Mesenchymal stem cell (in vitro differentiated cells and primary cell): ENCODE measurements around the gene TNFSF18.

Experiments used
- DNase-seq: peaks from one replicate; pipeline ENCODE4 v3.0.0-alpha.2; 2013
- H2AFZ ChIP-seq: one replicate; pipeline ENCODE4 v1.6.1; 2013; ENCODE audit warnings: low read depth, mild to moderate bottlenecking, control low read depth, inconsistent platforms, low read length, moderate library complexity
- H2AK5ac ChIP-seq: 2 replicates; pipeline ENCODE4 v1.6.1; 2013; ENCODE audit warnings: low read length, moderate library complexity, mild to moderate bottlenecking, inconsistent platforms; ENCODE audit not compliant: severe bottlenecking
- H2BK120ac ChIP-seq: one replicate; pipeline ENCODE4 v1.6.1; 2013; ENCODE audit warnings: low read depth, mild to moderate bottlenecking, inconsistent platforms, low read length, moderate library complexity
- H2BK12ac ChIP-seq, 2 experiments: one replicate each; pipeline ENCODE4 v1.6.1; 2013; ENCODE audit warnings: inconsistent platforms in 2 of 2, low read length in 2 of 2, mild to moderate bottlenecking in 2 of 2, moderate library complexity in 2 of 2, control low read depth in 1 of 2
- H2BK15ac ChIP-seq: one replicate; pipeline ENCODE4 v1.6.1; 2013; ENCODE audit warnings: mild to moderate bottlenecking, low read depth, inconsistent platforms; ENCODE audit not compliant: poor library complexity, severe bottlenecking
- H2BK5ac ChIP-seq: 2 replicates; pipeline ENCODE4 v1.6.1; 2013; ENCODE audit warnings: low read depth, mild to moderate bottlenecking, low read length, control low read depth, inconsistent platforms; ENCODE audit not compliant: poor library complexity, severe bottlenecking
- H3K14ac ChIP-seq, 2 experiments: one replicate each; pipeline ENCODE4 v1.6.1; 2013; ENCODE audit warnings: inconsistent platforms in 2 of 2, low read length in 2 of 2, control low read depth in 1 of 2, mild to moderate bottlenecking in 1 of 2, moderate library complexity in 1 of 2
- H3K18ac ChIP-seq, 2 experiments: one replicate each; pipeline ENCODE4 v1.6.1; 2013; ENCODE audit warnings: inconsistent platforms in 2 of 2, low read length in 2 of 2, control low read depth in 1 of 2, low read depth in 1 of 2, mild to moderate bottlenecking in 1 of 2
- H3K23ac ChIP-seq, 2 experiments: one replicate each; pipeline ENCODE4 v1.6.1; 2013; ENCODE audit warnings: inconsistent platforms in 2 of 2, low read length in 2 of 2, mild to moderate bottlenecking in 2 of 2, moderate library complexity in 2 of 2, control low read depth in 1 of 2
- H3K27ac ChIP-seq: 2 replicates; pipeline ENCODE4 v1.5.1; 2013; ENCODE audit warnings: mild to moderate bottlenecking, moderate library complexity, low read length, control low read depth, inconsistent platforms; ENCODE audit not compliant: poor library complexity, severe bottlenecking
- H3K27me3 ChIP-seq, 2 experiments: 2 replicates each; pipeline versions ENCODE4 v1.6.1 to v1.7.0; 2013; ENCODE audit warnings: low read length in 2 of 2, mild to moderate bottlenecking in 2 of 2, moderate library complexity in 2 of 2, control low read depth in 1 of 2, inconsistent platforms in 1 of 2; ENCODE audit not compliant: control insufficient read depth in 1 of 2, insufficient read depth in 1 of 2
- H3K36me3 ChIP-seq, 2 experiments: 2 replicates each; pipeline versions ENCODE4 v1.6.1 to v1.7.0; 2013; ENCODE audit warnings: low read length in 2 of 2, control low read depth in 1 of 2, inconsistent platforms in 1 of 2, low read depth in 1 of 2, mild to moderate bottlenecking in 1 of 2; ENCODE audit not compliant: insufficient read depth in 2 of 2, control insufficient read depth in 1 of 2
- H3K4ac ChIP-seq, 2 experiments: one replicate each; pipeline ENCODE4 v1.6.1; 2013; ENCODE audit warnings: inconsistent platforms in 2 of 2, low read length in 2 of 2, mild to moderate bottlenecking in 2 of 2, moderate library complexity in 2 of 2, control low read depth in 1 of 2, low read depth in 1 of 2
- H3K4me1 ChIP-seq: 2 replicates; pipeline ENCODE4 v1.6.1; 2013; ENCODE audit warnings: low read depth, low read length, control low read depth; ENCODE audit not compliant: control insufficient read depth, insufficient read depth
- H3K4me2 ChIP-seq: 2 replicates; pipeline ENCODE4 v1.6.1; 2013; ENCODE audit warnings: low read length, mild to moderate bottlenecking, inconsistent platforms; ENCODE audit not compliant: poor library complexity, severe bottlenecking
- H3K4me3 ChIP-seq, 2 experiments: 2 replicates each; pipeline versions ENCODE4 v1.5.1 to v1.7.0; 2013; ENCODE audit warnings: low read length in 2 of 2, mild to moderate bottlenecking in 2 of 2, control low read depth in 1 of 2, low read depth in 1 of 2; ENCODE audit not compliant: insufficient read depth in 1 of 2
- H3K79me1 ChIP-seq: replicated peaks from 2 replicates; pipeline ENCODE4 v1.6.1; 2013; ENCODE audit warnings: mild to moderate bottlenecking, control low read depth, low read length, inconsistent platforms; ENCODE audit not compliant: poor library complexity, severe bottlenecking
- H3K9ac ChIP-seq: 2 replicates; pipeline ENCODE4 v1.7.0; 2013; ENCODE audit warnings: mild to moderate bottlenecking, low read length, moderate library complexity
- H3K9me3 ChIP-seq: 2 replicates; pipeline ENCODE4 v1.7.0; 2013; ENCODE audit warnings: mild to moderate bottlenecking, low read length; ENCODE audit not compliant: control insufficient read depth
- H4K8ac ChIP-seq: one replicate; pipeline ENCODE4 v1.6.1; 2013; ENCODE audit warnings: inconsistent platforms, mild to moderate bottlenecking, low read length, moderate library complexity
- H4K91ac ChIP-seq: one replicate; pipeline ENCODE4 v1.6.1; 2013; ENCODE audit warnings: mild to moderate bottlenecking, low read length, inconsistent platforms
- WGBS: methylation state at CpG from one replicate; pipeline ENCODE4 v1.1.7; 2013; ENCODE audit warnings: mixed read lengths; 5-methylcytosine and 5-hydroxymethylcytosine counted together

TNFSF18 gene

DNA sequence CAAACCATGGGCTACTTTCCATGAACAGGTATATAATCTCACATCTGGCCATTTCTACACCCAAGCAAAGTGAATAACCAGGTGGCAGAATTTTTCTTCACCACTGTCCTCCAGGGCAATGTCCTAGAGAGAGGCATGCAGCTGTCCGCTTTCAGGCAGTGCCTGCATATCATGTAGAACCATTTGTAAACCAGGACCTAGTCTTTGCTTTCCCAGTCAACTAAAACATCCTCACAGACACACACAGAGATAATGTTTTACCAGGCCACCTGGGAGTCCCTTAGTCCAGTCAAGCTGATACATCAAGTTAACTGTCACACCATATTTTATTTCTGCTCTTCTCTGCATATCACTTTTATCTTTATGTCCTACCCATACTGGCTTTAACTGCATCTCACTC, 26.2 kb downstream of the TNFSF18 start:
- Histone ChIP-seq H3K4me3 (no peak overlapping the region), H2BK120ac (no peak overlapping the region), H3K4me1 (no peaks in the 10 kb centered on the region), H3K4me2 (no peak overlapping the region), H3K27ac (peak overlapping the region; percentile 29), H3K4ac (no peak overlapping the region), H3K14ac (no peak overlapping the region), H2BK15ac (no peak overlapping the region), H3K27me3 (no peaks in the 10 kb centered on the region), H3K79me1 (no peaks in the 10 kb centered on the region), H3K18ac (no peak overlapping the region), H4K91ac (peak overlapping the region; percentile 65), H3K9me3 (no peaks in the 10 kb centered on the region), H2AK5ac (no peak overlapping the region), H3K36me3 (no peaks in the 10 kb centered on the region), H4K8ac (no peak overlapping the region), H2BK5ac (no peak overlapping the region), H2BK12ac (no peak overlapping the region), H2AFZ (no peak overlapping the region), H3K23ac (no peak overlapping the region), H3K9ac (no peak overlapping the region)
- no peak for DNase-seq
- WGBS = 99% methylated on average over 1 of the region's 1 CpG

DNA sequence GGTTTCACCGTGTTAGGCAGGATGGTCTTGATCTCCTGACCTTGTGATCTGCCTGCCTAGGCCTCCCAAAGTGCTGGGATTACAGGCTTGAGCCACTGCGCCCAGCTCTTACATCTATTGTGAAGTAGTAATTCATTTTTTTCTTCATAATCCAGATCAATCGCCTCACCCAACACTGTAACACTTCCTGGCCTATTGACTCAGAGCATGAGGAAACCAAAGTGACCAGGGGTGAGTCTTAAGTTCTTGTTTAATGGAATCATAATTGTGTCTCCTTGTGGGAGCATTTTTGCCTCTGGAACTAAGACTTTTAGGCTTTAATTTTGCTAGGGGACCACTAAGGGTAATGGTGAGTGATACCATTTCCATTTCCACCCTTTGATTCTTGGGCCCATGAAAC, 27.4 kb downstream of the TNFSF18 start:
- no peak overlapping the region for H3K18ac ChIP-seq
- no peaks in the 10 kb centered on the region for H3K9me3 ChIP-seq
- no peak overlapping the region for H2BK15ac ChIP-seq
- no peak overlapping the region for H2AFZ ChIP-seq
- no peaks in the 10 kb centered on the region for H3K79me1 ChIP-seq
- H4K8ac ChIP-seq = no peak overlapping the region
- 83% methylated on average over 1 of the region's 3 CpGs for WGBS
- H2BK120ac ChIP-seq = no peak overlapping the region
- no peak overlapping the region for H3K4ac ChIP-seq
- H3K23ac ChIP-seq = no peak overlapping the region
- no peak overlapping the region for H2AK5ac ChIP-seq
- no peak for DNase-seq
- H3K36me3 ChIP-seq = no peaks in the 10 kb centered on the region
- no peaks in the 10 kb centered on the region for H3K4me1 ChIP-seq
- no peak overlapping the region for H3K27ac ChIP-seq
- no peaks in the 10 kb centered on the region for H3K27me3 ChIP-seq
- no peak overlapping the region for H3K4me2 ChIP-seq
- no peak overlapping the region for H4K91ac ChIP-seq
- H3K4me3 ChIP-seq = no peak overlapping the region
- no peak overlapping the region for H3K14ac ChIP-seq
- no peak overlapping the region for H3K9ac ChIP-seq
- no peak overlapping the region for H2BK5ac ChIP-seq
- no peak overlapping the region for H2BK12ac ChIP-seq

DNA sequence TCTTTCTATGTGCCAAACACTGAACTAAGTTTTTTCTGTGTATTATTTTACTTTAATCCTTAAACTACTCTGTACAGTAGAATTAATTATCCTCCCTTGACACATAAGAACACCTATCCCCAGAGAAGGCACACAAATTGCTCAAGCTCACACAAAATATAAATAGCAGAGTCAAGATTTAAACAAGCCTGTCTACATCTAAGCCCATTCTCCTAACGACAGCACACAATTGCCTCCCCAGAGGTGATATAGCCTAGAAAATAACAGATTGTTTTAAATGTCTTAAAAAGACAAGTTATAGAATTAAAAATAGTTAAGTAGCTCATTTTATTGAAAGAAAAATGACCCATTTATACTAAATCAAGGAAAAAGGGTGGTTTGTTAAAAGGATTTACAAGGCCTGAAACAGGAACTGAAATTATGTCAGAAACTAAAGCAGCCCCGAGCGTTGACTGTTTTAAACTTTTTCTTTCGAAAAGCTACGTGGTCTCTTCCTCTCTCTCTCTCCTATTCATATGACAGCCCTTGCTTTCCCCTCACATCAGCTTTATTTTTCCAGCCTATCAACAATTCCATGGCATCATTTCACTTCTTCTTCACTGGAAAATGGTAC, 30.5 kb downstream of the TNFSF18 start:
- Histone ChIP-seq H3K4me2 (no peak overlapping the region), H3K27me3 (no peaks in the 10 kb centered on the region), H2AFZ (no peak overlapping the region), H3K18ac (no peak overlapping the region), H2AK5ac (no peak overlapping the region), H3K36me3 (no peaks in the 10 kb centered on the region), H3K9ac (no peak overlapping the region), H3K4ac (no peak overlapping the region), H3K4me3 (no peak overlapping the region), H2BK120ac (no peak overlapping the region), H3K27ac (no peak overlapping the region), H2BK15ac (no peak overlapping the region), H2BK5ac (no peak overlapping the region), H4K8ac (no peak overlapping the region), H3K79me1 (no peaks in the 10 kb centered on the region), H3K23ac (no peak overlapping the region), H3K9me3 (no peaks in the 10 kb centered on the region), H3K4me1 (no peaks in the 10 kb centered on the region), H4K91ac (no peak overlapping the region), H2BK12ac (peak overlapping the region in 1 of 2 experiments; percentile 50), H3K14ac (no peak overlapping the region)
- WGBS = 94% methylated on average over 4 of the region's 5 CpGs
- no peak for DNase-seq

DNA sequence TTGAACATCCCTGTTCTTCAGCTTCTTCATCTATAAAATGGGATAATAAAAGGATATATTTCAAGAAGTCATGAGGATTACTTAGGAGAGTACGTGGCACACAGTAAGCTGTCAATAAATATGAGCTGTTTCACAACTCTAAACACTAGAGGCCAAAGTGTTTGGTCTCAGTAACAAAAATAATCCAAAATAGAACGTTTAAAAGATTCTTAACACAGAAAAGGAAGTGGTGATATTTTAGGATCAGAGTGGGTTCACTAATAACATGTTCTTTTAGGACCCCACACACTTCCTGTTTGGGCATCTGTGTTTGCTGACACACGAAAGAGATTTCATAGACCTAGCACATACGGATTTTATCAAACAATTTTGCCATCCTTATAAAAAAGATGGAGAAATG, 32.9 kb downstream of the TNFSF18 start:
- Histone ChIP-seq H3K4ac (no peak overlapping the region), H2BK15ac (no peak overlapping the region), H3K4me1 (no peaks in the 10 kb centered on the region), H3K4me2 (no peak overlapping the region), H3K36me3 (no peaks in the 10 kb centered on the region), H2BK120ac (no peak overlapping the region), H2BK12ac (no peak overlapping the region), H3K27ac (no peak overlapping the region), H4K91ac (no peak overlapping the region), H3K9ac (no peak overlapping the region), H2AFZ (no peak overlapping the region), H3K79me1 (no peaks in the 10 kb centered on the region), H3K14ac (no peak overlapping the region), H3K9me3 (no peaks in the 10 kb centered on the region), H3K18ac (no peak overlapping the region), H3K27me3 (no peaks in the 10 kb centered on the region), H4K8ac (no peak overlapping the region), H2AK5ac (no peak overlapping the region), H3K4me3 (no peak overlapping the region), H3K23ac (no peak overlapping the region), H2BK5ac (no peak overlapping the region)
- WGBS = 80% methylated on average over 1 of the region's 4 CpGs
- no peak for DNase-seq
